Keratinocyte (primary cell): Measurements from ENCODE around the gene DIP2C. TPM values are rescaled to one million over a fixed set of nuclear protein-coding genes. Genes with fewer than 3 reads are reported as not detected.

ENCODE experiments used
- DNase-seq: peaks from one replicate; pipeline ENCODE4 v3.0.0-alpha.2; 2011; ENCODE audit warnings: low read depth, missing footprints, low spot score
- FAIRE-seq: peaks from 2 replicates; lab custom pipeline; 2011; peaks lifted over from hg19 to GRCh38; lab: Jason Lieb, UNC
- H2AFZ ChIP-seq: 2 replicates; pipeline ENCODE4 v1.6.0; 2012; ENCODE audit warnings: low read length, control low read depth, inconsistent platforms; ENCODE audit not compliant: control insufficient read depth
- H3K27ac ChIP-seq: 2 replicates; pipeline ENCODE4 v1.5.1; 2011; ENCODE audit warnings: low read length; ENCODE audit not compliant: control insufficient read depth, insufficient read depth
- H3K27me3 ChIP-seq: 3 replicates; pipeline ENCODE4 v1.6.0; 2011; ENCODE audit warnings: low read length; ENCODE audit not compliant: control insufficient read depth, insufficient read depth; ENCODE audit errors: extremely low read depth
- H3K36me3 ChIP-seq, 2 experiments: 2 replicates in 1 of 2; 3 replicates in 1 of 2; pipeline ENCODE4 v1.5.1; 2011; ENCODE audit warnings: low read length in 2 of 2, mild to moderate bottlenecking in 1 of 2; ENCODE audit not compliant: control insufficient read depth in 2 of 2, insufficient read depth in 2 of 2; ENCODE audit errors: extremely low read depth in 1 of 2
- H3K4me1 ChIP-seq: 3 replicates; pipeline ENCODE4 v1.5.1; 2011; ENCODE audit warnings: low read length; ENCODE audit not compliant: control insufficient read depth, insufficient read depth; ENCODE audit errors: extremely low read depth
- H3K4me2 ChIP-seq: 3 replicates; pipeline ENCODE4 v1.6.0; 2011; ENCODE audit warnings: low read depth, low read length; ENCODE audit not compliant: control insufficient read depth, insufficient read depth; ENCODE audit errors: extremely low read depth
- H3K4me3 ChIP-seq, 3 experiments: fragments of 200-600 bp in 1 of 3; sonication (generic) in 1 of 3; 2 replicates in 2 of 3; 3 replicates in 1 of 3; pipeline ENCODE4 v1.5.1; 2011 to 2016; ENCODE audit warnings: low read length in 3 of 3, mild to moderate bottlenecking in 3 of 3, control low read depth in 2 of 3, inconsistent platforms in 1 of 3, low read depth in 1 of 3, mixed read lengths in 1 of 3, mixed run types in 1 of 3, moderate library complexity in 1 of 3; ENCODE audit not compliant: control insufficient read depth in 2 of 3, insufficient read depth in 2 of 3; ENCODE audit errors: extremely low read depth in 1 of 3
- H3K79me2 ChIP-seq: 2 replicates; pipeline ENCODE4 v1.6.0; 2012; ENCODE audit warnings: low read length; ENCODE audit not compliant: control insufficient read depth, insufficient read depth
- H3K9ac ChIP-seq: 3 replicates; pipeline ENCODE4 v1.6.0; 2011; ENCODE audit warnings: low read length; ENCODE audit not compliant: control insufficient read depth, insufficient read depth; ENCODE audit errors: extremely low read depth
- H3K9me1 ChIP-seq: 3 replicates; pipeline ENCODE4 v1.6.0; 2011; ENCODE audit warnings: low read length; ENCODE audit not compliant: control insufficient read depth, insufficient read depth; ENCODE audit errors: extremely low read depth
- H3K9me3 ChIP-seq: 2 replicates; pipeline ENCODE4 v1.5.1; 2012; ENCODE audit warnings: low read depth, low read length; ENCODE audit not compliant: control insufficient read depth
- H4K20me1 ChIP-seq: 3 replicates; pipeline ENCODE4 v1.6.0; 2011; ENCODE audit warnings: low read length; ENCODE audit not compliant: control insufficient read depth, insufficient read depth; ENCODE audit errors: extremely low read depth
- EZH2 ChIP-seq: IDR thresholded peaks from one replicate; pipeline ENCODE4 v1.6.1; 2012; ENCODE audit warnings: inconsistent platforms, mild to moderate bottlenecking, low read length, moderate library complexity
- dilution Hi-C: fragments of 300-500 bp; cut with MboI; formaldehyde crosslinking; loops from one replicate; pipeline ENCODE4 v1.7.0; 2020; ENCODE audit warnings: low sequenced_read_pairs; ENCODE audit not compliant: extremely low pct_ligation_motif_present
- polyA plus RNA-seq, 5 experiments: library from polyadenylated mRNA; depleted of rRNA in 3 of 5; stranded (reverse) in 3 of 5; stranded (forward) in 1 of 5; unstranded in 1 of 5; fragments of >200 nt; gene quantifications; 1 replicate in 1 of 5; 2 replicates in 3 of 5; 3 replicates in 1 of 5; pipeline versions ENCODE4 v1.2.1 to v1.2.3, GENCODE V29; 2011 to 2012; ENCODE audit warnings: missing spikeins in 2 of 5, low read depth in 1 of 5, low replicate concordance in 1 of 5
- TF ChIP-seq, protein P1 (sequence below), 3 experiments: IDR thresholded peaks in 1 of 3; conservative IDR thresholded peaks in 1 of 3; optimal IDR thresholded peaks in 1 of 3; 2 replicates in 2 of 3; 3 replicates in 1 of 3; pipeline versions ENCODE3 to v1.5.1; 2011; ENCODE audit warnings: low read length in 3 of 3, mild to moderate bottlenecking in 3 of 3, moderate library complexity in 2 of 3, control low read depth in 1 of 3, inconsistent platforms in 1 of 3; ENCODE audit not compliant: insufficient read depth in 2 of 3; ENCODE audit errors: extremely low read depth in 1 of 3

DIP2C gene
- polyA plus RNA-seq, 1 donor (not counting 4 experiments of a cell fraction or from before 2014, with no cell fraction given) = 1.3 TPM

DNA sequence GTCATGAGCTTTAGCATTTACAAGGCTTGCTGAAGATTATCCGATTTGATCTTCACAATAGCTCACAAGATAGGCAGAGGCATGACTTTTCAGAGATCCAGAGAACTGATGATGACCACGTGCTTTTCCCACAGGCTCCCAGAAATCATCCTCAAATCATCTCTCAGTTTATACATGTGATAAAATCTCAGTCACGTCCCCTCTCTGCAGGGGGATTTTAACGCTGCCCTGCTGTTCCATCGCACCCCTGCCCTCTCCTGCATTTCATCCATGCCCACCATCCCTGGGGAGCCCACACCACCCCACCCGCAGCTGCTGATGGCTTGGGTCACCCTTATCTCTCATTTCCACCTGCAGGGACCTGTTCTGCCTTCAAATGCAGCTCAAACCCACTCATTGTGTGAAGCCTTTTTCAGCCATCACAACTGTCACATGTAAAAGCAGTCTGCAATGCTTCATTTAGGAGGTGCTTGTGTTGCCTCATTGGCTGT, 141.8 kb downstream of the DIP2C start:
- dilution Hi-C loops = no loop called here
- H3K4me2 ChIP-seq = peak overlapping the region; percentile 67
- H3K36me3 ChIP-seq = no peaks in the 10 kb centered on the region
- no peaks in the 10 kb centered on the region for H3K9me3 ChIP-seq
- DNase-seq (no peak), FAIRE-seq (no peak)
- no peak overlapping the region for H3K4me3 ChIP-seq
- no peak overlapping the region for H3K9ac ChIP-seq
- H3K27ac ChIP-seq = no peak overlapping the region
- H2AFZ ChIP-seq = peak overlapping the region; percentile 68
- no peaks in the 10 kb centered on the region for H4K20me1 ChIP-seq
- no peaks in the 10 kb centered on the region for H3K9me1 ChIP-seq
- H3K4me1 ChIP-seq = peaks cover 15% of the 10 kb centered on the region
- no peaks in the 10 kb centered on the region for H3K79me2 ChIP-seq
- no peaks in the 10 kb centered on the region for H3K27me3 ChIP-seq
- TF ChIP-seq, protein P1, sequence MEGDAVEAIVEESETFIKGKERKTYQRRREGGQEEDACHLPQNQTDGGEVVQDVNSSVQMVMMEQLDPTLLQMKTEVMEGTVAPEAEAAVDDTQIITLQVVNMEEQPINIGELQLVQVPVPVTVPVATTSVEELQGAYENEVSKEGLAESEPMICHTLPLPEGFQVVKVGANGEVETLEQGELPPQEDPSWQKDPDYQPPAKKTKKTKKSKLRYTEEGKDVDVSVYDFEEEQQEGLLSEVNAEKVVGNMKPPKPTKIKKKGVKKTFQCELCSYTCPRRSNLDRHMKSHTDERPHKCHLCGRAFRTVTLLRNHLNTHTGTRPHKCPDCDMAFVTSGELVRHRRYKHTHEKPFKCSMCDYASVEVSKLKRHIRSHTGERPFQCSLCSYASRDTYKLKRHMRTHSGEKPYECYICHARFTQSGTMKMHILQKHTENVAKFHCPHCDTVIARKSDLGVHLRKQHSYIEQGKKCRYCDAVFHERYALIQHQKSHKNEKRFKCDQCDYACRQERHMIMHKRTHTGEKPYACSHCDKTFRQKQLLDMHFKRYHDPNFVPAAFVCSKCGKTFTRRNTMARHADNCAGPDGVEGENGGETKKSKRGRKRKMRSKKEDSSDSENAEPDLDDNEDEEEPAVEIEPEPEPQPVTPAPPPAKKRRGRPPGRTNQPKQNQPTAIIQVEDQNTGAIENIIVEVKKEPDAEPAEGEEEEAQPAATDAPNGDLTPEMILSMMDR (optimal IDR thresholded peaks at IDR 0.05 in 1 of 3, IDR thresholded peaks at IDR 0.05 in 1 of 3, conservative IDR thresholded peaks at IDR 0.05 in 1 of 3; ENCODE audit: extremely low read depth in 1 of 3, insufficient read depth in 2 of 3, low read length in 3 of 3) = no peak
- no peak for TF ChIP-seq EZH2

DNA sequence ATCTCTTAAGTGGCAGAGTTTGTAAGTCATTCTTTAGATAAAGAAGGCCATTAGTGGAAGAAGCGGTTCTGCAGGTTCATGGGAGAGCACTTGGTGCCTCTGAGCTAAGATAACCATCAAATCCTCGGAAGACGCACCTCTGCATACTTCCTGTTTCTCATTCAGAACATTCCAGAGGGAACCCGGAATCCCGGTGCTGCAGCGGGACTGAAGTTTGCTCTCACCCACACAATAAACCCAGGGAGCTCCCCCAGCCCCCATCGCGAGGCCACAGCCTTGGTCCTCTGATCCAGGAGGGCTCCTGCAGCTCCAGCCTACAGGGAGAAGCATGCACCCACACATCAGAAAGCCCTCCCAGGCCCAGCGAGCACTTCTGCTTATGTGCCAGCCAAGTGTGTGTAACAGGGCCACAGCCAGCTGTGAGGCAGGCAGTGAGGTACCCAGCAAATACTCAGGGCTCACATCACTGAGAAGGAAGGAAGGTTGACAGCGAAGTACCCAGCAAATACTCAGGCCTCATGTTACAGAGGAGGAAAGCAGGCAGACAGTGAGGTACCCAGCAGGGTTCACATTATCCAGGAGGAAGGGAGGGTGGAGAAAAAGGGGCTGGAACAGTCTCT, 142.4 kb downstream of the DIP2C start:
- no peak overlapping the region for H3K9ac ChIP-seq
- H3K36me3 ChIP-seq = no peaks in the 10 kb centered on the region
- FAIRE-seq (peak; percentile 78), DNase-seq (peak; percentile 38)
- peak overlapping the region; percentile 67 for H3K4me2 ChIP-seq
- H3K4me3 ChIP-seq = peak overlapping the region in 2 of 3 experiments; percentile 3 to 15
- no peaks in the 10 kb centered on the region for H3K9me3 ChIP-seq
- H3K79me2 ChIP-seq = no peaks in the 10 kb centered on the region
- no peak for TF ChIP-seq EZH2
- TF ChIP-seq, protein P1 (optimal IDR thresholded peaks at IDR 0.05 in 1 of 3, IDR thresholded peaks at IDR 0.05 in 1 of 3, conservative IDR thresholded peaks at IDR 0.05 in 1 of 3; ENCODE audit: extremely low read depth in 1 of 3, insufficient read depth in 2 of 3, low read length in 3 of 3) = no peak
- peak overlapping the region; percentile 68 for H2AFZ ChIP-seq
- H3K9me1 ChIP-seq = no peaks in the 10 kb centered on the region
- dilution Hi-C loops = no loop called here
- no peaks in the 10 kb centered on the region for H4K20me1 ChIP-seq
- H3K27me3 ChIP-seq = no peaks in the 10 kb centered on the region
- H3K27ac ChIP-seq = no peak overlapping the region
- peaks cover 15% of the 10 kb centered on the region for H3K4me1 ChIP-seq
